Astrocyte (in vitro differentiated cells and primary cell): ENCODE results near the gene CPNE1. TPM values are rescaled to one million over a fixed set of nuclear protein-coding genes. Genes with fewer than 3 reads are reported as not detected.
A peak's percentile ranks its signal among the peaks of the same experiment; 100 is the strongest.

Experiments
- DNase-seq: peaks from one replicate; pipeline ENCODE4 v3.0.0-alpha.2; 2010; ENCODE audit warnings: low read depth
- FAIRE-seq: peaks from 2 replicates; lab custom pipeline; 2011; peaks lifted over from hg19 to GRCh38; lab: Jason Lieb, UNC
- H2AFZ ChIP-seq: 2 replicates; pipeline ENCODE4 v1.6.0; 2012; ENCODE audit warnings: low read depth, low read length, inconsistent platforms
- H3K27ac ChIP-seq: 2 replicates; pipeline ENCODE4 v1.5.1; 2011; ENCODE audit warnings: low read depth, low read length, inconsistent platforms
- H3K27me3 ChIP-seq: 2 replicates; pipeline ENCODE4 v1.6.0; 2011; ENCODE audit warnings: low read length, inconsistent platforms; ENCODE audit not compliant: insufficient read depth
- H3K36me3 ChIP-seq: 2 replicates; pipeline ENCODE4 v1.5.1; 2011; ENCODE audit warnings: low read length, inconsistent platforms; ENCODE audit not compliant: insufficient read depth
- H3K4me1 ChIP-seq: 2 replicates; pipeline ENCODE4 v1.5.1; 2011; ENCODE audit warnings: low read length, inconsistent platforms; ENCODE audit not compliant: insufficient read depth
- H3K4me2 ChIP-seq: 2 replicates; pipeline ENCODE4 v1.6.0; 2012; ENCODE audit warnings: low read length, inconsistent platforms
- H3K4me3 ChIP-seq: 2 replicates; pipeline ENCODE4 v1.5.1; 2011; ENCODE audit warnings: low read depth, mild to moderate bottlenecking, low read length, inconsistent platforms; ENCODE audit not compliant: insufficient read depth
- H3K79me2 ChIP-seq: 2 replicates; pipeline ENCODE4 v1.6.0; 2012; ENCODE audit warnings: mild to moderate bottlenecking, low read length, inconsistent platforms; ENCODE audit not compliant: insufficient read depth
- H3K9ac ChIP-seq: 2 replicates; pipeline ENCODE4 v1.6.0; 2012; ENCODE audit warnings: mild to moderate bottlenecking, low read length, inconsistent platforms
- H3K9me3 ChIP-seq: 2 replicates; pipeline ENCODE4 v1.5.1; 2012; ENCODE audit warnings: low read depth, mild to moderate bottlenecking, low read length, inconsistent platforms; ENCODE audit not compliant: insufficient read depth
- H4K20me1 ChIP-seq: 2 replicates; pipeline ENCODE4 v1.6.0; 2012; ENCODE audit warnings: low read length, inconsistent platforms; ENCODE audit not compliant: insufficient read depth
- H3K27ac Mint-ChIP-seq: one replicate; pipeline ENCODE4 v1.8.0; 2021; ENCODE audit warnings: mild to moderate bottlenecking, mixed read lengths; ENCODE audit not compliant: unreplicated experiment
- H3K27me3 Mint-ChIP-seq: one replicate; pipeline ENCODE4 v1.8.0; 2021; ENCODE audit warnings: low read depth, mixed read lengths; ENCODE audit not compliant: unreplicated experiment
- H3K36me3 Mint-ChIP-seq: one replicate; pipeline ENCODE4 v1.8.0; 2021; ENCODE audit warnings: low read depth, mixed read lengths; ENCODE audit not compliant: unreplicated experiment
- H3K4me1 Mint-ChIP-seq: one replicate; pipeline ENCODE4 v1.8.0; 2021; ENCODE audit warnings: low read depth, mixed read lengths; ENCODE audit not compliant: unreplicated experiment
- H3K4me3 Mint-ChIP-seq: one replicate; pipeline ENCODE4 v1.8.0; 2021; ENCODE audit warnings: mild to moderate bottlenecking, moderate library complexity, mixed read lengths; ENCODE audit not compliant: unreplicated experiment
- H3K9me3 Mint-ChIP-seq: one replicate; pipeline ENCODE4 v1.8.0; 2021; ENCODE audit warnings: mild to moderate bottlenecking, mixed read lengths; ENCODE audit not compliant: unreplicated experiment
- EZH2 ChIP-seq: IDR thresholded peaks from 2 replicates; pipeline ENCODE4 v1.6.1; 2012; ENCODE audit warnings: mild to moderate bottlenecking, low read length, inconsistent platforms; ENCODE audit not compliant: insufficient read depth
- total RNA-seq: library from RNA; stranded (reverse); gene quantifications from 2 replicates; pipeline ENCODE4 v1.2.1, GENCODE V29; 2021
- TF ChIP-seq, protein P1 (sequence below): IDR thresholded peaks from 2 replicates; pipeline ENCODE4 v1.5.1; 2011; ENCODE audit warnings: low read depth, mild to moderate bottlenecking, inconsistent platforms, low read length, moderate library complexity; ENCODE audit not compliant: insufficient read depth

CPNE1 gene
- total RNA-seq, 1 donor from 2014 or later: 194 TPM

GRCh38 chr20:35665949-35666288, 1.2 kb upstream of the CPNE1 start:
- FAIRE-seq (no peak), DNase-seq (no peak)
- Mint-ChIP-seq H3K9me3 (no peaks in the 10 kb centered on the region), H3K27me3 (no peaks in the 10 kb centered on the region), H3K4me3 (no peak overlapping the region), H3K27ac (no peak overlapping the region), H3K36me3 (peaks cover 22% of the 10 kb centered on the region), H3K4me1 (peaks cover 17% of the 10 kb centered on the region)
- Histone ChIP-seq H3K4me3 (no peak overlapping the region), H4K20me1 (peaks cover 35% of the 10 kb centered on the region), H3K27ac (no peak overlapping the region), H3K4me1 (peaks cover 16% of the 10 kb centered on the region), H3K4me2 (no peak overlapping the region), H3K9me3 (no peaks in the 10 kb centered on the region), H3K79me2 (peaks cover 41% of the 10 kb centered on the region), H3K27me3 (no peaks in the 10 kb centered on the region), H3K9ac (no peak overlapping the region), H2AFZ (no peak overlapping the region), H3K36me3 (peaks cover 13% of the 10 kb centered on the region)
- TF ChIP-seq EZH2: no peak
- TF ChIP-seq, protein P1, sequence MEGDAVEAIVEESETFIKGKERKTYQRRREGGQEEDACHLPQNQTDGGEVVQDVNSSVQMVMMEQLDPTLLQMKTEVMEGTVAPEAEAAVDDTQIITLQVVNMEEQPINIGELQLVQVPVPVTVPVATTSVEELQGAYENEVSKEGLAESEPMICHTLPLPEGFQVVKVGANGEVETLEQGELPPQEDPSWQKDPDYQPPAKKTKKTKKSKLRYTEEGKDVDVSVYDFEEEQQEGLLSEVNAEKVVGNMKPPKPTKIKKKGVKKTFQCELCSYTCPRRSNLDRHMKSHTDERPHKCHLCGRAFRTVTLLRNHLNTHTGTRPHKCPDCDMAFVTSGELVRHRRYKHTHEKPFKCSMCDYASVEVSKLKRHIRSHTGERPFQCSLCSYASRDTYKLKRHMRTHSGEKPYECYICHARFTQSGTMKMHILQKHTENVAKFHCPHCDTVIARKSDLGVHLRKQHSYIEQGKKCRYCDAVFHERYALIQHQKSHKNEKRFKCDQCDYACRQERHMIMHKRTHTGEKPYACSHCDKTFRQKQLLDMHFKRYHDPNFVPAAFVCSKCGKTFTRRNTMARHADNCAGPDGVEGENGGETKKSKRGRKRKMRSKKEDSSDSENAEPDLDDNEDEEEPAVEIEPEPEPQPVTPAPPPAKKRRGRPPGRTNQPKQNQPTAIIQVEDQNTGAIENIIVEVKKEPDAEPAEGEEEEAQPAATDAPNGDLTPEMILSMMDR: no peak

GRCh38 chr20:35663516-35664465, 909 bp downstream of the CPNE1 start:
- H3K36me3 ChIP-seq: no peaks in the 10 kb centered on the region
- peaks cover 34% of the 10 kb centered on the region for H3K4me1 Mint-ChIP-seq
- H3K4me3 ChIP-seq: peak overlapping the region; percentile 89
- no peaks in the 10 kb centered on the region for H3K27me3 ChIP-seq
- peaks cover 4% of the 10 kb centered on the region for H3K36me3 Mint-ChIP-seq
- H3K9me3 Mint-ChIP-seq: no peaks in the 10 kb centered on the region
- TF ChIP-seq, protein P1: no peak
- TF ChIP-seq EZH2: no peak
- H3K4me2 ChIP-seq: peak overlapping the region; percentile 97
- H3K9me3 ChIP-seq: no peaks in the 10 kb centered on the region
- peak overlapping the region; percentile 92 for H3K27ac ChIP-seq
- H3K79me2 ChIP-seq: peaks cover 62% of the 10 kb centered on the region
- H3K27me3 Mint-ChIP-seq: no peaks in the 10 kb centered on the region
- H3K9ac ChIP-seq: peak overlapping the region; percentile 97
- H2AFZ ChIP-seq: peak overlapping the region; percentile 83
- H4K20me1 ChIP-seq: peaks cover 56% of the 10 kb centered on the region
- peak; percentile 25 for DNase-seq
- peak overlapping the region; percentile 95 for H3K27ac Mint-ChIP-seq
- FAIRE-seq: no peak
- peaks cover 22% of the 10 kb centered on the region for H3K4me1 ChIP-seq
- H3K4me3 Mint-ChIP-seq: peak overlapping the region; percentile 94

- Histone ChIP-seq H3K4me2 (peak overlapping the region; percentile 97), H3K9me3 (no peaks in the 10 kb centered on the region), H3K36me3 (no peaks in the 10 kb centered on the region), H4K20me1 (peaks cover 68% of the 10 kb centered on the region), H3K27ac (no peak overlapping the region), H3K9ac (peak overlapping the region; percentile 97), H2AFZ (no peak overlapping the region), H3K27me3 (no peaks in the 10 kb centered on the region), H3K4me1 (peaks cover 22% of the 10 kb centered on the region), H3K4me3 (peak overlapping the region; percentile 89), H3K79me2 (peaks cover 74% of the 10 kb centered on the region)
- Mint-ChIP-seq H3K9me3 (no peaks in the 10 kb centered on the region), H3K27me3 (no peaks in the 10 kb centered on the region), H3K36me3 (no peaks in the 10 kb centered on the region), H3K27ac (no peak overlapping the region), H3K4me1 (peaks cover 35% of the 10 kb centered on the region), H3K4me3 (peak overlapping the region; percentile 94)
- TF ChIP-seq, protein P1: no peak
- no peak for TF ChIP-seq EZH2
- FAIRE-seq (no peak), DNase-seq (no peak)
Observed at GRCh38 chr20:35662551-35662950, 2.1 kb downstream of the CPNE1 start.
